HFF-Myc (cell line): ENCODE data around the gene ARHGEF37.

Source experiments
- DNase-seq: peaks from one replicate; pipeline ENCODE4 v3.0.0-alpha.2; 2011; ENCODE audit warnings: low read depth; ENCODE audit errors: extremely low read depth
- H3K4me3 ChIP-seq: replicated peaks from 2 replicates; pipeline ENCODE4 v1.5.1; 2011; ENCODE audit warnings: low read depth, mild to moderate bottlenecking, control low read depth, low read length
- CTCF ChIP-seq: IDR thresholded peaks from 2 replicates; pipeline ENCODE4 v1.5.1; 2012; ENCODE audit warnings: mild to moderate bottlenecking, low read depth, low read length, control low read depth; ENCODE audit errors: missing control alignments

Gene ARHGEF37

GRCh38 chr5:149598966-149599365 is 17.7 kb downstream of the ARHGEF37 start:
- no peak overlapping the region for H3K4me3 ChIP-seq
- TF ChIP-seq CTCF, result no peak
- no peak for DNase-seq

- DNase-seq, result no peak
- H3K4me3 ChIP-seq, result no peak overlapping the region
- TF ChIP-seq CTCF, result no peak
Measured at GRCh38 chr5:149599375-149599774, 18.1 kb downstream of the ARHGEF37 start.

GRCh38 chr5:149600932-149601331 is 19.6 kb downstream of the ARHGEF37 start:
- TF ChIP-seq CTCF, result no peak
- no peak overlapping the region for H3K4me3 ChIP-seq
- DNase-seq, result no peak

GRCh38 chr5:149603210-149603609 is 21.9 kb downstream of the ARHGEF37 start:
- TF ChIP-seq CTCF, result no peak
- no peak for DNase-seq
- no peak overlapping the region for H3K4me3 ChIP-seq

GRCh38 chr5:149603920-149604319 is 22.6 kb downstream of the ARHGEF37 start:
- no peak for TF ChIP-seq CTCF
- H3K4me3 ChIP-seq, result no peak overlapping the region
- no peak for DNase-seq

- no peak overlapping the region for H3K4me3 ChIP-seq
- TF ChIP-seq CTCF, result no peak
- no peak for DNase-seq
Measured at GRCh38 chr5:149604321-149604720, 23.0 kb downstream of the ARHGEF37 start.

GRCh38 chr5:149605354-149605997 is 24.2 kb downstream of the ARHGEF37 start:
- DNase-seq, result no peak
- H3K4me3 ChIP-seq, result no peak overlapping the region
- no peak for TF ChIP-seq CTCF
